Kidney (tissue), 14 donors: ENCODE results near the gene MRGPRE. TPM values are rescaled to one million over a fixed set of nuclear protein-coding genes. Genes with fewer than 3 reads are reported as not detected.

Experiments used
- DNase-seq, 5 donors: peaks; one replicate each; pipeline ENCODE4 v3.0.0-alpha.2; 2013 to 2020
- FAIRE-seq: peaks from 2 replicates; lab custom pipeline; 2012; peaks lifted over from hg19 to GRCh38; lab: Jason Lieb, UNC
- H3K27ac ChIP-seq, 2 donors: one replicate each; pipeline ENCODE4 v1.7.0; 2013; ENCODE audit warnings: low read depth in 2 of 2, low read length in 2 of 2, inconsistent platforms in 1 of 2
- H3K27me3 ChIP-seq: one replicate; pipeline ENCODE4 v1.7.1; 2013; ENCODE audit warnings: low read length, inconsistent platforms; ENCODE audit not compliant: control insufficient read depth, insufficient read depth
- H3K36me3 ChIP-seq, 3 donors: one replicate each; pipeline versions ENCODE4 v1.7.0 to v1.7.1; 2013; ENCODE audit warnings: low read length in 3 of 3, control low read depth in 1 of 3, inconsistent platforms in 1 of 3; ENCODE audit not compliant: insufficient read depth in 3 of 3, control insufficient read depth in 2 of 3
- H3K4me1 ChIP-seq, 3 donors: one replicate each; pipeline versions ENCODE4 v1.7.0 to v1.7.1; 2013; ENCODE audit warnings: low read length in 3 of 3, inconsistent platforms in 1 of 3, low read depth in 1 of 3; ENCODE audit not compliant: control insufficient read depth in 2 of 3, insufficient read depth in 2 of 3
- H3K4me3 ChIP-seq, 3 donors: one replicate each; pipeline versions ENCODE4 v1.7.0 to v1.8.1; 2013; ENCODE audit warnings: low read length in 3 of 3, control low read depth in 1 of 3, inconsistent platforms in 1 of 3
- H3K9ac ChIP-seq, 3 donors: one replicate each; pipeline versions ENCODE4 v1.7.0 to v1.7.1; 2013; ENCODE audit warnings: low read length in 3 of 3, control low read depth in 1 of 3, inconsistent platforms in 1 of 3
- H3K9me3 ChIP-seq, 3 donors: one replicate each; pipeline versions ENCODE4 v1.7.0 to v1.7.1; 2013; ENCODE audit warnings: low read length in 3 of 3, control low read depth in 1 of 3, inconsistent platforms in 1 of 3; ENCODE audit not compliant: control insufficient read depth in 2 of 3, insufficient read depth in 1 of 3
- intact Hi-C: fragments of 100-400 bp; cut with DNase I; formaldehyde crosslinking; loops from one replicate; pipeline ENCODE4 v1.11.1; 2022
- polyA plus RNA-seq: library from polyadenylated mRNA; stranded (reverse); fragments of 350-450 nt; fragmentation: Illumina TruSeq; extraction: RNeasy Lipid Tissue Mini Kit (QIAGEN cat#74804); gene quantifications from one replicate; pipeline ENCODE4 v1.2.3, GENCODE V29; 2014; ENCODE audit warnings: low read depth, low replicate concordance; ENCODE audit not compliant: insufficient read depth
- total RNA-seq: library from RNA; stranded (reverse); fragmentation: NEBNext Ultra II Directional; extraction: Animal tissue kit (Norgen Biotek cat#: 25700); gene quantifications from one replicate; pipeline ENCODE4 v1.2.1, GENCODE V29; 2021
- TF ChIP-seq, protein P1 (sequence below): IDR thresholded peaks from 3 replicates; pipeline ENCODE4 v1.5.1; 2012; ENCODE audit warnings: mild to moderate bottlenecking, moderate library complexity, borderline replicate concordance; ENCODE audit not compliant: insufficient read depth; ENCODE audit errors: extremely low read depth
- donor health status: control.
- donor health status: control.
- donor health status: control.
- donor health status: control.
- donor health status: control.
- donor health status: DM: yes; HTN: yes; CAD: no.
- donor health status: Normal renal cell carcinoma (clear cell type).

Gene MRGPRE
- total and polyA plus RNA-seq, 2 donors from 2014 or later, result 0.22 TPM; not detected in 1

DNA sequence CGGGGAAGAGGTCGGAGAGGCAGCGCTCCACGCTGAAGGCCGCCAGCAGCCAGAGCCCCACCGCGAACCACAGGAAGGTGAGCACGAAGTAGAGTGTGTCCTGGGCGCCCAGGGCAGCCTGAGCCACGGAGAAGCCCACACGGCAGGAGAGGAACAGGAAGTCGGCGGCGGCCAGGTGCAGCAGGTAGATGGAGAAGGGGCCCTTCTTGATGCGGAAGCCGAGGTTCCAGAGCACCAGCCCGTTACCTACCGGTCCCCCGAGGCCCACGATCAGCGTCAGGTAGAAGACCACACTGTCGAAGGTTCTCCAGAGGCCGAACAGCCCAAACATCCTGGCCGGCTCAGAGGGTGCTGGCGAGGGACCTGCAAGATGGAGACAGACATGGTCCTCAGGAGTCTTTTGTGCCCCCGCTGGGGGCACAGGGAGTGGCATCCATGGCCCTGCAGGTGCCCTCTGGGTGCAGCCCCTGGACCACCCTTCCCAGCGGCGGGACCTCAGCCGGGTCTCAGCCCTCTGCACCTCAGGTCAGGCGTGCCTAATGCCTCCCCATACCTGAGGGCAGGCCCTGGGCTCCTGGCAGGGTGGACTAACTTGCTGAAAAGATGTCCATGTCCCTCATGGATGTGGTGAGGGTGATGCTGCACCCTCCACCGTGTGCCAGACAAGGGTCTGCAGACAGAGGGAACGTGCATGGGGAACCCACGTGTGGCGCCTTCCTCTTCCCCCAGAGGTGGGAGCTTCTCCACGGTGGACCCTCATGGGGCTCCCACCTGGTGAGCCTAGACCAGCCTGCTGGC lies 13.5 kb downstream of the MRGPRE start, which contains the start of gene MRGPRG:
TSS of gene MRGPRG (minus strand) at position 331 of the 798 bp plus-strand sequence. CDS start at position 331, 0 bp downstream.
- no peaks in the 10 kb centered on the region for H3K36me3 ChIP-seq
- H3K9ac ChIP-seq, result no peak within 1 kb of the TSS
- H3K27ac ChIP-seq, result no peak within 1 kb of the TSS
- H3K27me3 ChIP-seq, result no peaks in the 10 kb centered on the region
- intact Hi-C loops, result loop anchor here (10.0 kb wide), 1 partner anchor 184 kb away; no protein-coding TSS in a partner anchor
- no peak within 1 kb of the TSS for H3K4me3 ChIP-seq
- FAIRE-seq, result no peak
- peak in 2 of 5 donors; percentile 35 to 58 for DNase-seq
- H3K4me1 ChIP-seq, result no peaks in the 10 kb centered on the region
- TF ChIP-seq, protein P1, sequence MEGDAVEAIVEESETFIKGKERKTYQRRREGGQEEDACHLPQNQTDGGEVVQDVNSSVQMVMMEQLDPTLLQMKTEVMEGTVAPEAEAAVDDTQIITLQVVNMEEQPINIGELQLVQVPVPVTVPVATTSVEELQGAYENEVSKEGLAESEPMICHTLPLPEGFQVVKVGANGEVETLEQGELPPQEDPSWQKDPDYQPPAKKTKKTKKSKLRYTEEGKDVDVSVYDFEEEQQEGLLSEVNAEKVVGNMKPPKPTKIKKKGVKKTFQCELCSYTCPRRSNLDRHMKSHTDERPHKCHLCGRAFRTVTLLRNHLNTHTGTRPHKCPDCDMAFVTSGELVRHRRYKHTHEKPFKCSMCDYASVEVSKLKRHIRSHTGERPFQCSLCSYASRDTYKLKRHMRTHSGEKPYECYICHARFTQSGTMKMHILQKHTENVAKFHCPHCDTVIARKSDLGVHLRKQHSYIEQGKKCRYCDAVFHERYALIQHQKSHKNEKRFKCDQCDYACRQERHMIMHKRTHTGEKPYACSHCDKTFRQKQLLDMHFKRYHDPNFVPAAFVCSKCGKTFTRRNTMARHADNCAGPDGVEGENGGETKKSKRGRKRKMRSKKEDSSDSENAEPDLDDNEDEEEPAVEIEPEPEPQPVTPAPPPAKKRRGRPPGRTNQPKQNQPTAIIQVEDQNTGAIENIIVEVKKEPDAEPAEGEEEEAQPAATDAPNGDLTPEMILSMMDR, result no peak
- no peaks in the 10 kb centered on the region for H3K9me3 ChIP-seq

DNA sequence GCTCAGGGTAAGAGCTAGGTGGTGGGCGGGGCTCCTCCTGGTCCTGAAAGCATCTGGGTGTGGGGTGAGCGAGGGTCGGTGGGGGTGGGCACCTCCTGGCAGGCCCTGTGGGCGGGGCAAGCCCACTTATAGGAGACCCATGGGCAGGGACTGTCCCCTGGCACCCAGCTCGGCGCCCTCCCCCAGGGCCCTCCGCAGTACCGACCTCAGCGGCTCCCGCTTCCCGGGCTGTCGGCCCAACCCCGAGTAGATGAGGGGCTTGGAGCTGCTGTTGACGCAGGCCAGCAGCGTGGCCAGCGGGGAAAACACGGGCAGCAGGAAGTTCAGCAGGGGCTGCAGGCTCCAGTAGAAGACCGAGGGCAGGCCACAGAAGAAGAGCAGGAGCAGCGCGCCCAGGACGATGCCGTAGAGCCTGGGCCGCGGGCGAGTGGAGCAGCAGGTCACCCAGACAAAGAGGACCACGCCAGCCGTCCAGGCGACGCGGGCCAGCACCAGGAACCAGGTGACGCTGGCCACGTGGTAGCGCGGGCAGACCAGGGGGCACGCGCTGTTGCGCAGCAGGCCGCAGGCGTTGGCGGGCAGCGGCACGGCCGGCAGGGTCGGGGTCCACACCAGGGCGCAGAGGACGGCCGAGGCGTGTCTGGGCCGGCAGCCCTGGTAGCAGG lies 14.3 kb downstream of the MRGPRE start:
- intact Hi-C loops, result loop anchor here (10.0 kb wide), 1 partner anchor 183 kb away; no protein-coding TSS in a partner anchor
- TF ChIP-seq, protein P1, result no peak
- DNase-seq (peak in 1 of 5 donors; percentile 77), FAIRE-seq (no peak)
- no peaks in the 10 kb centered on the region for H3K4me1 ChIP-seq
- H3K9me3 ChIP-seq, result no peaks in the 10 kb centered on the region
- H3K4me3 ChIP-seq, result no peak overlapping the region
- no peak overlapping the region for H3K27ac ChIP-seq
- no peaks in the 10 kb centered on the region for H3K36me3 ChIP-seq
- no peak overlapping the region for H3K9ac ChIP-seq
- H3K27me3 ChIP-seq, result no peaks in the 10 kb centered on the region

GRCh38 chr11:3216027-3216525 lies 16.1 kb downstream of the MRGPRE start:
- no peak overlapping the region for H3K4me3 ChIP-seq
- FAIRE-seq, result no peak
- DNase-seq, result peak in 1 of 5 donors; percentile 39
- TF ChIP-seq, protein P1, result no peak
- H3K36me3 ChIP-seq, result no peaks in the 10 kb centered on the region
- intact Hi-C loops, result loop anchor here (10.0 kb wide), 1 partner anchor 181 kb away; no protein-coding TSS in a partner anchor
- no peaks in the 10 kb centered on the region for H3K4me1 ChIP-seq
- H3K27ac ChIP-seq, result no peak overlapping the region
- no peak overlapping the region for H3K9ac ChIP-seq
- no peaks in the 10 kb centered on the region for H3K27me3 ChIP-seq
- H3K9me3 ChIP-seq, result no peaks in the 10 kb centered on the region
